Measurements from ENCODE around the gene SELENOW.
A peak's percentile ranks its signal among the peaks of the same experiment; 100 is the strongest.
"Not testable (repeated sequence)": the region's sequence is repeated elsewhere in the genome, so short reads cannot be mapped to it uniquely, and the experiment has no call there.

The SELENOW gene

GRCh38 chr19:47756953-47757608 lies 21.4 kb upstream of the SELENOW start:
- DNase-seq, result no peak

DNA sequence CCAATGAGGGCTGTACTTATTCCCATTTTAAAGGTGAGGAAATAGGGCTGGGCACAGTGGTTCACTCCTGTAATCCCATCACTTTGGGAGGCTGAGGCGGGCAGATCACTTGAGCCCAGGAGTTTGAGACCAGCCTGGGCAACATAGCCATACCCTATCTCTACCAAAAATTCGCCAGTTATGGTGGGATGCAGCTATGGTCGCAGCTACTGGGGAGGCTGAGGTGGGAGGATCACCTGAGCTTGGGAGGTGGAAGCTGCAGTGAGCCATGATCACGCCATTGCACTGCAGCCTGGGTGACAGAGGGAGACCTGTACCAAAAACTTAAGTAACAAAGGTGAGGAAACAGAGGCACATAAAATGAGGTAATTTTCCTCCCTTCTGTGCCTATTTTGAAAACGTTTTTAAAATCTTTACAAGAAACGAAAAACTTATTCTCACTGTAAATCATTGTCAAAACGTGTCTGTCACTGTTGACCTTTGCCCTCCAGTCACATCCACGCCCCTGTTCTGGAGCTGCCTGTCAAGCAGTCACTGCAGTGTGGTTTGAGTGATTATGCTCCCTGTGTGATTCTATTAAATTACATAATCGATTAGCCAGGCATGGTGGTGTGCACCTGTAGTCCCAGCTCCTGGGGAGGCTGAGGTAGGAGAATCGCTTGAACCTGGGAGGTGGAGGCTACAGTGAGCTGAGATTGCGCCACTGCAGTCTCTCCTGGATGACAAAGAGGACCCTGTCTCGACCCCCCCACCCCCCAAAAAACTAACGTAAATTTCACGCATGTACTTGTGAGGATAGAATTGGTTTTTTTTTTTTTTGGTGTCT lies 20.7 kb upstream of the SELENOW start:
- no peak for DNase-seq

GRCh38 chr19:47758443-47758804 lies 20.1 kb upstream of the SELENOW start:
- no peak for DNase-seq

GRCh38 chr19:47760632-47760999 lies 17.9 kb upstream of the SELENOW start:
- DNase-seq, result no peak

- DNase-seq, result no peak
Measured at GRCh38 chr19:47761566-47761965, 16.9 kb upstream of the SELENOW start.

- DNase-seq, result no peak
Measured at GRCh38 chr19:47762151-47762550, 16.4 kb upstream of the SELENOW start.

GRCh38 chr19:47762615-47763308 lies 15.7 kb upstream of the SELENOW start:
- no peak for DNase-seq

- not testable (repeated sequence) for DNase-seq
Measured at GRCh38 chr19:47764705-47765104, 13.8 kb upstream of the SELENOW start.

DNA sequence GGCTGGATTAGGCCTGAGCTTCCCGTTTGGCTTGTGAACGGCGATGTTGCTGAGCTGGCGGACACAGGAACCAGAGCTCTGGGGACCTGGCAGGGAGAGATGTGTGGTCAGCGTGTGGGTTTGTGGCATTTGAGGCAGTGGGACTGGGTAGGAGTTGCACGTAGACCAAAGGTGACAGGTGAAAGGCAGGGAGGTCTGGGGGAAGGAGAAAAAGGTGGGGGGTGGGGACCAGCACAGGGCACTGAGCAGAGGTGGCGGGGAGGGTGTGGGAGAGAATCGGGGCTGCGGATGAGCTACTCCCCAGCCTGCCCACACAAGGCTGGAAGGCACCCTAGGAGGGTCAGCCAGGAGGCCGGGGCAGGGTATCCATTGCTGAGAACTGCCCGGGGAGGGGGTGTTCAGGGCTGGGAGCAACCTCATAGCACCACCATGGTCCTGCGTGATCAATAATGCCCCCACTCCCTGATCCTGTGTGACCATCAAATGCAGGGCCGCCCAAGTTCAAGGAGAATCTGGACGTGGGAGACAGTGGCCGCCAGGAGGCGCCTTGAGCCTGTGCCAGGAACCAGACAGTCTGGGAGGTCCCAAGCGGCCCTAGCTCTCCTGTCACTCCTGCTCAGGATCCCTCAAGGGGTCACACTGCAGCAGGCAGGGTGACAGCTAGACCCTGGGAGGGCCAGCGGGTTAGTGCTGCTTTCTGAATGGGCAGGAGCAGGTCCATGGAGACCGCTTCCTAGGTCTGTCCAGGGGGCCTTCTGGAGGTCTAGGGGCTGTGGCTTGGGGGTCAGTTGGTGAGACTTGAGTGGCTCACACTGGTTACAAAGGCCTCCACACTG lies 12.8 kb upstream of the SELENOW start:
- peak in 4 of 6 experiments; percentile 14 to 21 (median 20) for DNase-seq

DNA sequence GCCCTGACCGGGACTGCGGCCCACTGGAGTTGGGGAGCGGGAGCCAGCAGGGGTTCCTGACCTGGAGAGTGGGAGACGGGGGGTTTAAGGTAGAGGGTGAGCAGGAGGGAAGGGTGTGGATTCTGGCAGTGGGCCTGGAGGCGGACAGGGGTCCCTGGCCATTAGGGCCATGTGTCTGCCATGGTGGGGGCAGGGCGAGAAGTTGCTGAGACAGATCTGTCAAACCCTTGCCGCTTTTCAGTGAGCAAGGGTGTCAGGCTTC lies 12.2 kb upstream of the SELENOW start:
- DNase-seq, result no peak

- DNase-seq, result no peak
Measured at GRCh38 chr19:47766670-47767069, 11.8 kb upstream of the SELENOW start.

- DNase-seq, result no peak
Measured at GRCh38 chr19:47767349-47767748, 11.2 kb upstream of the SELENOW start.

- DNase-seq, result no peak
Measured at GRCh38 chr19:47768604-47769003, 9.9 kb upstream of the SELENOW start.

GRCh38 chr19:47769534-47769933 lies 9.0 kb upstream of the SELENOW start:
- no peak for DNase-seq

DNA sequence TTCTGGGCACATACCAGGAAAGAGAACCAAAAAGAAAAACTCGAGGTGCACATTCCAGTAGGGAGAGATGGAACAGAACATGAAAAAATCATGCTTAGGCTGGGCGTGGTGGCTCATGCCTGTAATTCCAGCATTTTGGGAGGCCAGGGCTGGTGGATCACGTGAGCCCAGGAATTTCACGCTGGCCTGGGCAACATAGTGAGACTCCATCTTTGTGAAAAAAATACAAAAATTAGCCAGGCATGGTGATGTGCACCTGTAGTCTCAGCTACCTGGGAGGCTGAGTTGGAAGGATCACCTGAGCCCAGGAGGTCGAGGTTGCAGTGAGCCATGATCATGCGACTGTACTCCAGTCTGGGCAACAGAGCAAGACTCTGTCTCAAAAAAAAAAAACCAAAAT lies 7.2 kb upstream of the SELENOW start:
- DNase-seq, result not testable (repeated sequence)

GRCh38 chr19:47776568-47776967 lies 1.9 kb upstream of the SELENOW start:
- DNase-seq, result no peak

GRCh38 chr19:47777245-47778048 lies 1.1 kb upstream of the SELENOW start:
- not testable (repeated sequence) for DNase-seq

DNA sequence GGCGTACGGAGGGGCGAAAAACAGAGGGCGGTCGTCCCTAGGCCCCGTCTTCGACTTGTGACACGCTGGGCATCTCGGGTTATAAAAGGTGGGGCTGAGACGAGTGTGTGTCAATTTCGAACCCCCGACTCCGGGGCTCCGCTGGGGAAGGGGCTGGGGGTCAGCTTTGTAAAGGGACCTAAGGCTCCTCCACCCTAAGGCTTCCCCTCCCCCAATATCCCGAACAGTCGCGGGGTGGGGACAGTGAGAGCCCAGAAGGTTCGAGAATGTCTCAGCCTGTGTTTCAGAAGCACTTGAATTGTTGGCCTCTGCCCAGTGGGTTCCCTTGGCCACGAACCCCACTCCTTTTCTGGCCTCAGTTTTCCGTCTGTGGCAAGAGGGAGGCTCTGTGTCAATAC lies 450 bp downstream of the SELENOW start:
- DNase-seq, result peak in 1 of 6 experiments; percentile 39

DNA sequence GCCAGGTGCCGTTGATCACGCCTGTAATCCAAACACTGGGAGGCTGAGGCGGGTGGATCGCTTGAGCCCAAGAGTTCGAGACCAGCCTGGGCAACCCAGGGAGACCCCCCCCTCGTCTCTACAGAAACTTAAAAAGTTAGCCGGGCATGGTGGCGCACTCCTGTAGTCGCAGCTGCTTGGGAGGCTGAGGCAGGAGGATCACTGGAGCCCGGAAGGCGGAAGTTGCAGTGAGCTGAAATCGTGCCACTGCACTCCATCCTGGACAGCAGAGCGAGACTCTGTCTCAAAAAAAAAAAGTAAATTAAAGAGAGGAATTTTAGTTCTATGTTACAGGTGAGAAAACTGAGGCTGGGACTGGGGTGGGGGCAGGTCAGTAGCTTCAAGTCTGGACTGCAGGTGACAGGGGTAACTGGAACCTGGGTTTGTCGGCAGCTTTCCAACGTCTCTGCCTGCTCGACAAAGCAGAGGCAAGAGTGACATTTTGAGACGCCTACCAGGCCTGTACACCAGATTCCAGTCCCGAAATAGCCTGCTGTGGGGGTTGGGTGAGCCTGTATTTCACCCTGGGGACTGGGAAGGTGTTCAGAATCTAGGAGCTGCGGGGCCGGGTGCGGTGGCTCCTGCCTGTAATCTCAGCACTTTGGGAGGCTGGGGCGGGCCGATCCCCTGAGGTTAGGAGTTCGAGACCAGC lies 1.2 kb downstream of the SELENOW start:
- no peak for DNase-seq

GRCh38 chr19:47780215-47780551 lies 1.7 kb downstream of the SELENOW start:
- no peak for DNase-seq

GRCh38 chr19:47781590-47782262 lies 3.2 kb downstream of the SELENOW start:
- no peak for DNase-seq

All from stimulated activated naive CD4-positive, alpha-beta T cell (primary cell).